ENCODE measurements around the gene LOXL1.

The LOXL1 gene

DNA sequence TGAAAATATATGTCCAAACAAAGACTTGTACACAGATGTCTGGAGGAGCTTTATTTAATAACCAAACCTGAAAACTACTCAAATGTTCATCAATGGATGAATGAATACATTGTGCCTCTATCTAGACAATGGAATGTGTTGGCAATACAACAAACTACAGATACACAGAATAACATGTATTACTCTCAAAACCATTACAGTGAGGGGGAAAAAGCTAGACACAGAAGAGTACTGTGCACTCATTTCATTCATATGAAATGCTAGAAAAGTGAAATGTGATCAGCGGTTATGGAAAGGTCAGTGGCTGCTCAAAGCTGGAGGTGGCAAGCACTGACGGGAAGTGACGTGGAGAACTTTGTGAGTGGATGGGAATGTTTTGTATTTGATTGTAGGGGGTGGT is 52.6 kb downstream of the LOXL1 start:
- in situ Hi-C loops (cut with MboI; ENCODE audit: low pct_unique_long_range_greater_than_20kb, low sequenced_read_pairs, unreplicated experiment), result no loop called here
- no peak for DNase-seq (ENCODE audit: low spot score)
- TF ChIP-seq, protein P1, sequence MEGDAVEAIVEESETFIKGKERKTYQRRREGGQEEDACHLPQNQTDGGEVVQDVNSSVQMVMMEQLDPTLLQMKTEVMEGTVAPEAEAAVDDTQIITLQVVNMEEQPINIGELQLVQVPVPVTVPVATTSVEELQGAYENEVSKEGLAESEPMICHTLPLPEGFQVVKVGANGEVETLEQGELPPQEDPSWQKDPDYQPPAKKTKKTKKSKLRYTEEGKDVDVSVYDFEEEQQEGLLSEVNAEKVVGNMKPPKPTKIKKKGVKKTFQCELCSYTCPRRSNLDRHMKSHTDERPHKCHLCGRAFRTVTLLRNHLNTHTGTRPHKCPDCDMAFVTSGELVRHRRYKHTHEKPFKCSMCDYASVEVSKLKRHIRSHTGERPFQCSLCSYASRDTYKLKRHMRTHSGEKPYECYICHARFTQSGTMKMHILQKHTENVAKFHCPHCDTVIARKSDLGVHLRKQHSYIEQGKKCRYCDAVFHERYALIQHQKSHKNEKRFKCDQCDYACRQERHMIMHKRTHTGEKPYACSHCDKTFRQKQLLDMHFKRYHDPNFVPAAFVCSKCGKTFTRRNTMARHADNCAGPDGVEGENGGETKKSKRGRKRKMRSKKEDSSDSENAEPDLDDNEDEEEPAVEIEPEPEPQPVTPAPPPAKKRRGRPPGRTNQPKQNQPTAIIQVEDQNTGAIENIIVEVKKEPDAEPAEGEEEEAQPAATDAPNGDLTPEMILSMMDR (IDR thresholded peaks at IDR 0.05; ENCODE audit: extremely low read depth, insufficient read depth, missing control alignments), result no peak

DNA sequence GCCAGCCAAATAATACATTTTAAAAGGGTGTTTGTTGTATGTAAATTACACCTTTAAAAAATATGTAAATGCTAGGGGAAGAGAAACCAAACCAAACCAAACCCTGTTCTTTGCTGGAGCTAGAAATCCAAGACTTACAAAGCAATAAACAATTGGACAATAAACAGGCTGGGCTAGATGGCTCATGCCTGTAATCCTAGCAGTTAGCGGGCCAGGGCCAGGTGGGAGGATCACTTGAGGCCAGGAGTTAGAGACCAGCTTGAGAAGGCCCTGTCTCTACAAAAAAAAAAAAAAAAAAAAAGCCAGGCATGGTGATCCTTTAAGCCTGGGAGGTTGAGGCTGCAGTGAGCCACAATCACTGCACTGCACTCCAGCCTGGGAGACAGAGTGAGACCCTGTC is 53.4 kb downstream of the LOXL1 start:
- in situ Hi-C loops (cut with MboI; ENCODE audit: low pct_unique_long_range_greater_than_20kb, low sequenced_read_pairs, unreplicated experiment), result no loop called here

DNA sequence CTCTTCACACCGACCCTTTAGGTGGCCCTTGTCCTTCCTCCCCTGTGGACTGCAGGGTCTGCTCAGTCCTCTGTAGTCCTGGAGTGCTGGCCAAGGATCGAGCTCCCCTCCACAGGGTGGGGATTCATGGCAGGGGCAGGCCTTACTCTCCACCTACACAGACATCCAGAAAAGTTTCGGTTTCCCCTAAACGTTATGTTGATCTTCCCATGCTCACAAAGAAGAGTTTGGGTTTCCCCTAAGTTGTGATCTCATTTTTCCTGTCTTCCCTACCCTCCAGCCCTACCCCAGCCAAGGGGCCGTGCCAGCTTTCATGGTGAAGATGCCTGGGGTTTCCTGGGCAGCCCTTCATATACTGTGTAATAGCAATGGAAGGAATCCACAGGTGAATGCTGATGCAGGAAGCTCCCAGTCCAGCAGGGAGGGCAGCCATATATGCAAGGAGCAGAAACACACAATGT is 55.5 kb downstream of the LOXL1 start:
- TF ChIP-seq, protein P1 (IDR thresholded peaks at IDR 0.05; ENCODE audit: extremely low read depth, insufficient read depth, missing control alignments), result no peak
- in situ Hi-C loops (cut with MboI; ENCODE audit: low pct_unique_long_range_greater_than_20kb, low sequenced_read_pairs, unreplicated experiment), result no loop called here
- DNase-seq (ENCODE audit: low spot score), result no peak

More for the DNA sequence above, 53.4 kb downstream of the LOXL1 start:
- no peak for DNase-seq (ENCODE audit: low spot score)
- TF ChIP-seq, protein P1 (IDR thresholded peaks at IDR 0.05; ENCODE audit: extremely low read depth, insufficient read depth, missing control alignments), result no peak

DNA sequence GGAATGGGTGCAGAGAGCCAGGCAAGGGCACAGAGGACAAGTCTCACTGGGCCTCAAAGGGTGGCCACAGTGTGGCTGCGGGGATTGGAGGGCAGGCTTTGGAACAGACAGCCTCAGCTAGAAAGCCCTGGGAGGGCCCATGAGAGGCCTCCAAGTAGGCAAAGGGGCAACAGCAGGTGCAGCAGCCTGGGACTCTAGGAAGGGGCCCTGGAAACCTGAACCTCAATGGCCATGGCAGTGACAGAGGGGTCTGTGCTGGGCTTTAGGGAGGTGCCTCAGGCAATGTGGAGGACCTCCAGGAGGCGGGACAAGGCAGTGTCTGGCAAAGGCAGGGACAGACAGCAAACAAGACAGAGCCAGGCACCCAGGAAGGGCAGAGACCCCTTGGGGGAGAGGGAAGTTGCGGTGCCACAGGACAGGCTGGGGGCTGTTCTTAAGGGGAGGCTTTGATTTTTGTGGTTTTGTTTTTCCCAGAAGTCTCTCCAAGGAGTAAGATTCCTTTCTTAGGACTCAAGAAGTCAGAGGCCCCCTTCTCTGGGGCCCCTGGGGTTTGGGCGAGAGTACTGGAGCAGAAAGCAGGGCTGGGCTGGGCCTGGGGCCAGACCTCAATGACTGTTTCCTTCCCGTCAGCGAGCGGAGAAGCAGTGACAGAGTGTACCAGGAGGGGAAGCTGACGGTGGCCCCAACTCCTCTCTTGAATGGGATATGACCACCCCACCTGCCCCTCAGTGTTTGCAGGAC is 56.1 kb downstream of the LOXL1 start:
- no peak for DNase-seq (ENCODE audit: low spot score)
- in situ Hi-C loops (cut with MboI; ENCODE audit: low pct_unique_long_range_greater_than_20kb, low sequenced_read_pairs, unreplicated experiment), result no loop called here

DNA sequence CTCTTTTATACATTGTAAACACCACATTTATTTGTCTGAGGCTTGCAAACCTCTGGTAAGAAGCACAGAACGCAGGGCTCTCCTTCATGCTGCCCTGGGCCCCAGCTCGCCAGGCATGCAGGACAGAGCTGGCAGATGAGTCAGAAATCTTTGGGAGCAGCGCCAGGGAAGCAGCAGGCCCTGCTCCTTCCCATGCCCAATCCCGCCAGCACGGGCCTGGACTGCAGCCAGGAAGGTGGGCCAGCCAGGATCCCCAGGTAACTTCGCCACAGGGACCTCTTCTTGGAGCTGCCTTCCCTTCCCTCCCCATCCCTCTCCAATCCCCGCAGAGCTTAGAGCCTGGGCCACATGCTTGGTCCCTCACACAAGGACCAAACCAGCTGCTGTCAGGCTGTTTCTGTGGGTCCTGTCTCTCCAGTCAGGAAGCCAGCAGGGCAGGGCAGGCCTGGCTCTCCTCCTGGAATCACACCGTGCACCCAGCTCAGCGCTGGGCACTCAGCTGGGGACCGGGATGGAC is 57.0 kb downstream of the LOXL1 start:
- in situ Hi-C loops (cut with MboI; ENCODE audit: low pct_unique_long_range_greater_than_20kb, low sequenced_read_pairs, unreplicated experiment), result no loop called here
- TF ChIP-seq, protein P1 (IDR thresholded peaks at IDR 0.05; ENCODE audit: extremely low read depth, insufficient read depth, missing control alignments), result no peak
- no peak for DNase-seq (ENCODE audit: low spot score)

More for the DNA sequence above, 56.1 kb downstream of the LOXL1 start:
- TF ChIP-seq, protein P1 (IDR thresholded peaks at IDR 0.05; ENCODE audit: extremely low read depth, insufficient read depth, missing control alignments), result no peak

DNA sequence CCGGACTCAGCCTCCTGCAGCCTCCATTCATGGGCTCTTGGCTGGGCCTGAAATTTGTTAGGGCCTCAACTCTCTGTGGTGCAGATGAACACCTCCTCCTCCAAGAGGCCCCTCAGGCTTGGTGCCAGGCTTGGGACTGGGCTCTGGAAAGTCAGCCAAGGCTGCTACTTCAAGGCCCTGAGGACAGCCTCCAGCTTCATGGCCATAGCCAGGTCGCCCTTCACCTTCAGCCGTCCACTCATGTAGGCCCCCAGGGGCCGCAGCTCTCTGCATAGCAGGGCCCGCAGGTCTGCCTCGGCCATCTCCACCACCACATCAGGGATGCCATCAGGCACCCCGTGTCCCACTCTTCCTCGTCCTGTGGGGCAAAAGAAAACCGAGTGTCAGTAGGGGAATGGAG is 57.5 kb downstream of the LOXL1 start:
- DNase-seq (ENCODE audit: low spot score), result no peak
- TF ChIP-seq, protein P1 (IDR thresholded peaks at IDR 0.05; ENCODE audit: extremely low read depth, insufficient read depth, missing control alignments), result no peak
- in situ Hi-C loops (cut with MboI; ENCODE audit: low pct_unique_long_range_greater_than_20kb, low sequenced_read_pairs, unreplicated experiment), result no loop called here

All from GM13977 (cell line).